HepG2 (cell line): Measurements from ENCODE around the gene CMIP. TPM values are rescaled to one million over a fixed set of nuclear protein-coding genes. Genes with fewer than 3 reads are reported as not detected.

Source experiments
- DMTF1 ChIP-seq: sonication (generic); formaldehyde crosslinking; IDR thresholded peaks from 2 replicates; pipeline ENCODE4 v1.4.0; 2020; ENCODE audit warnings: mild to moderate bottlenecking, missing genetic modification reagents
- ETV6 ChIP-seq: sonication (generic); formaldehyde crosslinking; conservative IDR thresholded peaks from 2 replicates; pipeline ENCODE4 v1.4.0; 2020; ENCODE audit warnings: missing genetic modification reagents
- GTF3A ChIP-seq: sonication (generic); formaldehyde crosslinking; conservative IDR thresholded peaks from 2 replicates; pipeline ENCODE4 v1.4.0; 2020; ENCODE audit warnings: mild to moderate bottlenecking, missing genetic modification reagents
- HBP1 ChIP-seq: IDR thresholded peaks from 2 replicates; pipeline ENCODE4 v1.6.1; 2016; ENCODE audit warnings: low read depth, control low read depth
- HNRNPLL ChIP-seq: fragments of 200-400 bp; formaldehyde crosslinking; IDR thresholded peaks from 2 replicates; pipeline ENCODE4 v1.6.1; 2017; ENCODE audit warnings: mild to moderate bottlenecking, low read depth, low read length; ENCODE audit not compliant: poor library complexity, severe bottlenecking
- IRF2 ChIP-seq: IDR thresholded peaks from 2 replicates; pipeline ENCODE4 v1.6.1; 2018; ENCODE audit warnings: missing genetic modification reagents, missing compliant biosample characterization
- KLF6 ChIP-seq: IDR thresholded peaks from 2 replicates; pipeline ENCODE4 v1.8.0; 2016; ENCODE audit warnings: missing biosample characterization, missing genetic modification reagents
- NCOA1 ChIP-seq: sonication (generic); formaldehyde crosslinking; IDR thresholded peaks from 2 replicates; pipeline ENCODE4 v1.9.0; 2021; ENCODE audit warnings: missing genetic modification reagents
- SRSF4 ChIP-seq: fragments of 200-400 bp; formaldehyde crosslinking; IDR thresholded peaks from one replicate; pipeline ENCODE4 v1.6.1; 2018; ENCODE audit warnings: mild to moderate bottlenecking, low read depth, low read length, moderate library complexity; ENCODE audit not compliant: poor library complexity, severe bottlenecking
- SRY ChIP-seq: sonication (generic); formaldehyde crosslinking; IDR thresholded peaks from 2 replicates; pipeline ENCODE4 v1.8.0; 2022; ENCODE audit warnings: mild to moderate bottlenecking, missing genetic modification reagents
- UBTF ChIP-seq: sonication (generic); formaldehyde crosslinking; IDR thresholded peaks from 2 replicates; pipeline ENCODE4 v1.4.0; 2020; ENCODE audit warnings: mild to moderate bottlenecking, missing genetic modification reagents
- ZNF101 ChIP-seq: sonication (generic); formaldehyde crosslinking; IDR thresholded peaks from 2 replicates; pipeline ENCODE4 v1.4.0; 2020; ENCODE audit warnings: mild to moderate bottlenecking, low read depth, missing genetic modification reagents, borderline replicate concordance
- ZNF569 ChIP-seq: sonication (generic); formaldehyde crosslinking; IDR thresholded peaks from 2 replicates; pipeline ENCODE4 v1.5.0; 2020; ENCODE audit warnings: mild to moderate bottlenecking, missing genetic modification reagents, moderate library complexity, borderline replicate concordance
- ZNF83 ChIP-seq: sonication (generic); formaldehyde crosslinking; IDR thresholded peaks from 2 replicates; pipeline ENCODE4 v1.4.0; 2020; ENCODE audit warnings: missing genetic modification reagents, mild to moderate bottlenecking, borderline replicate concordance
- polyA plus RNA-seq, 8 experiments: library from polyadenylated mRNA; depleted of rRNA in 3 of 8; stranded (reverse) in 7 of 8; unstranded in 1 of 8; fragments of >200 nt; fragmentation: Illumina TruSeq in 4 of 8; extraction: Trizol in 4 of 8; gene quantifications; 2 replicates each; pipeline versions ENCODE4 v1.2.1 to v1.2.3, GENCODE V29; 2011 to 2016; ENCODE audit warnings: low read depth in 4 of 8, missing spikeins in 1 of 8, mixed read lengths in 1 of 8; ENCODE audit not compliant: insufficient read depth in 1 of 8
- total RNA-seq, 5 experiments: library from RNA; depleted of rRNA; stranded (reverse); fragments of >200 nt; fragmentation: Illumina TruSeq; extraction: Trizol; gene quantifications; 2 replicates each; pipeline ENCODE4 v1.2.3, GENCODE V29; 2016; ENCODE audit warnings: low read depth in 1 of 5
- TF ChIP-seq, protein P1 (sequence below): sonication (generic); formaldehyde crosslinking; IDR thresholded peaks from 2 replicates; pipeline ENCODE4 v1.5.0; 2020; ENCODE audit warnings: missing genetic modification reagents
- TF ChIP-seq, protein P2 (sequence below): sonication (generic); formaldehyde crosslinking; IDR thresholded peaks from 2 replicates; pipeline ENCODE4 v1.8.0; 2022; ENCODE audit warnings: missing genetic modification reagents, mild to moderate bottlenecking, inconsistent platforms, borderline replicate concordance
- TF ChIP-seq, protein P3 (sequence below): sonication (generic); formaldehyde crosslinking; IDR thresholded peaks from 2 replicates; pipeline ENCODE4 v1.4.0; 2020; ENCODE audit warnings: mild to moderate bottlenecking, missing genetic modification reagents

The CMIP gene
- total and polyA plus RNA-seq, 2 of the 13 experiments (the other 11 are each of a cell fraction or from before 2014, with no cell fraction given), result 10.9 to 18.1 TPM

DNA sequence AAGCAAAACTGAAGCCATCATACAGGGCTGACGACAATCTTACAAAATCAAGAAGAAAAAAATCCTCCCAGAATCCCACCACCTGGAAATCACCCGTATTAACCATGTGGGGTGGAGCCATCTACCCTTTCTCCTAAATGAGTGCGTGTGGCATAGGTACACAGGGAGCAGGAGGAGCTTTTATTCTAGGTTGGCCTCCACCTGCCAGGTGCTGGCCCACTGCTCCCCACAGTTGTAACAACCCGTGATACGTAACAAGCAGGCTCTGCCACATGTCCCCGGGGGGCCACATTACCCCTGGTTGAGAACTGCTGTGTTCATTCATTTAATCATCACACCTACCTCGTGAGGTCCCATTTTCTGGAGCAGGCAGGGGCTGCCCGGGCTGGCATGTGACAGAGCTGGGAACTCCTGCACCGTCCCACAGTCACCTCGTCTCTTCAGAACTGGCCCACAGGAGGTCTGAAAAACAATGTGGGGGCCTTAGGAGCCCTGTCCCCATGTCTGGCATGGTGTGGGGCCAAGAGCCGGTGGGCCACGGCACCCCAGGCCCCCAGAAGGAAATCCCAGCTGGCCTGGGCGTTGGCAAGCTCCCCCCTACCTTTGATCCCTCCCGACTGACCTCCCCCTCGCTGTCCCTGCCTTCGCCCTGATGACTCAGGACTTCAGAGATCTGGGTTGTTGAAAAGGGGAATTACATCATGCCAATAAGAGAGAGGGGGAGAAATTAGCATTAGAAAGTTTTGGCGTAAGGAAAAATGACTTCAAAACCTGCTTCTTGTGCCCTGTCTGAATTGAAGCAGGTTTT, 12.9 kb downstream of the CMIP start (continued):
- TF ChIP-seq DMTF1 (CRISPR knock-in tag), result no peak
- TF ChIP-seq, protein P1, sequence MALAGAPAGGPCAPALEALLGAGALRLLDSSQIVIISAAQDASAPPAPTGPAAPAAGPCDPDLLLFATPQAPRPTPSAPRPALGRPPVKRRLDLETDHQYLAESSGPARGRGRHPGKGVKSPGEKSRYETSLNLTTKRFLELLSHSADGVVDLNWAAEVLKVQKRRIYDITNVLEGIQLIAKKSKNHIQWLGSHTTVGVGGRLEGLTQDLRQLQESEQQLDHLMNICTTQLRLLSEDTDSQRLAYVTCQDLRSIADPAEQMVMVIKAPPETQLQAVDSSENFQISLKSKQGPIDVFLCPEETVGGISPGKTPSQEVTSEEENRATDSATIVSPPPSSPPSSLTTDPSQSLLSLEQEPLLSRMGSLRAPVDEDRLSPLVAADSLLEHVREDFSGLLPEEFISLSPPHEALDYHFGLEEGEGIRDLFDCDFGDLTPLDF (CRISPR knock-in tag), result peak; percentile 21; the same call in 1 of the 2 replicates
- TF ChIP-seq KLF6, result 0 out of 2 replicates have a peak, but pooled peaks have one; percentile 61
- no peak for TF ChIP-seq ZNF83 (CRISPR knock-in tag)
- no peak for TF ChIP-seq NCOA1
- no peak for TF ChIP-seq ZNF569 (CRISPR knock-in tag)
- TF ChIP-seq GTF3A (CRISPR knock-in tag), result no peak
- TF ChIP-seq UBTF (CRISPR knock-in tag), result peak; percentile 48
- no peak for TF ChIP-seq SRSF4
- TF ChIP-seq ZNF101 (CRISPR knock-in tag), result no peak
- TF ChIP-seq, protein P2, sequence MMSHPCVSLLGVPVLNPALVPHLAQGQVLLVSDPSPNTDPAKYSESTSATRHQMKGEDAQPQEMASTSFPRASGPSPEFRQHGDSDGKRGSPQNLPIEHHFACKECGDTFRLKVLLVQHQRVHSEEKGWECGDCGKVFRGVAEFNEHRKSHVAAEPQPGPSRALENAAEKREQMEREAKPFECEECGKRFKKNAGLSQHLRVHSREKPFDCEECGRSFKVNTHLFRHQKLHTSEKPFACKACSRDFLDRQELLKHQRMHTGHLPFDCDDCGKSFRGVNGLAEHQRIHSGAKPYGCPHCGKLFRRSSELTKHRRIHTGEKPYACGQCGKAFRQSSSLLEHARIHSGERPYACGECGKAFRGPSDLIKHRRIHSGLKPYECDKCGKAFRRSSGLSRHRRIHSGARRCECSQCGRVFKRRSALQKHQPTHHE, result no peak
- TF ChIP-seq IRF2 (CRISPR knock-in tag), result peak; percentile 64
- TF ChIP-seq ETV6 (CRISPR knock-in tag), result no peak
- TF ChIP-seq, protein P3, sequence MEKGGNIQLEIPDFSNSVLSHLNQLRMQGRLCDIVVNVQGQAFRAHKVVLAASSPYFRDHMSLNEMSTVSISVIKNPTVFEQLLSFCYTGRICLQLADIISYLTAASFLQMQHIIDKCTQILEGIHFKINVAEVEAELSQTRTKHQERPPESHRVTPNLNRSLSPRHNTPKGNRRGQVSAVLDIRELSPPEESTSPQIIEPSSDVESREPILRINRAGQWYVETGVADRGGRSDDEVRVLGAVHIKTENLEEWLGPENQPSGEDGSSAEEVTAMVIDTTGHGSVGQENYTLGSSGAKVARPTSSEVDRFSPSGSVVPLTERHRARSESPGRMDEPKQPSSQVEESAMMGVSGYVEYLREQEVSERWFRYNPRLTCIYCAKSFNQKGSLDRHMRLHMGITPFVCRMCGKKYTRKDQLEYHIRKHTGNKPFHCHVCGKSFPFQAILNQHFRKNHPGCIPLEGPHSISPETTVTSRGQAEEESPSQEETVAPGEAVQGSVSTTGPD (CRISPR knock-in tag), result no peak
- no peak for TF ChIP-seq HNRNPLL
- peak; percentile 76; the same call in 1 of the 2 replicates for TF ChIP-seq HBP1 (CRISPR knock-in tag)
- TF ChIP-seq SRY (CRISPR knock-in tag), result no peak; the same call in none of the 2 replicates
